ENCODE measurements around the gene RAB11FIP4.

The RAB11FIP4 gene

GRCh38 chr17:31364012-31364411, 27.5 kb upstream of the RAB11FIP4 start:
- DNase-seq (ENCODE audit: low spot score) = no peak
- in situ Hi-C loops (cut with MboI; ENCODE audit: low pct_unique_long_range_greater_than_20kb, low sequenced_read_pairs, unreplicated experiment) = no loop called here
- TF ChIP-seq, protein P1, sequence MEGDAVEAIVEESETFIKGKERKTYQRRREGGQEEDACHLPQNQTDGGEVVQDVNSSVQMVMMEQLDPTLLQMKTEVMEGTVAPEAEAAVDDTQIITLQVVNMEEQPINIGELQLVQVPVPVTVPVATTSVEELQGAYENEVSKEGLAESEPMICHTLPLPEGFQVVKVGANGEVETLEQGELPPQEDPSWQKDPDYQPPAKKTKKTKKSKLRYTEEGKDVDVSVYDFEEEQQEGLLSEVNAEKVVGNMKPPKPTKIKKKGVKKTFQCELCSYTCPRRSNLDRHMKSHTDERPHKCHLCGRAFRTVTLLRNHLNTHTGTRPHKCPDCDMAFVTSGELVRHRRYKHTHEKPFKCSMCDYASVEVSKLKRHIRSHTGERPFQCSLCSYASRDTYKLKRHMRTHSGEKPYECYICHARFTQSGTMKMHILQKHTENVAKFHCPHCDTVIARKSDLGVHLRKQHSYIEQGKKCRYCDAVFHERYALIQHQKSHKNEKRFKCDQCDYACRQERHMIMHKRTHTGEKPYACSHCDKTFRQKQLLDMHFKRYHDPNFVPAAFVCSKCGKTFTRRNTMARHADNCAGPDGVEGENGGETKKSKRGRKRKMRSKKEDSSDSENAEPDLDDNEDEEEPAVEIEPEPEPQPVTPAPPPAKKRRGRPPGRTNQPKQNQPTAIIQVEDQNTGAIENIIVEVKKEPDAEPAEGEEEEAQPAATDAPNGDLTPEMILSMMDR (IDR thresholded peaks at IDR 0.05; ENCODE audit: extremely low read depth, insufficient read depth, missing control alignments) = no peak

- TF ChIP-seq, protein P1 (IDR thresholded peaks at IDR 0.05; ENCODE audit: extremely low read depth, insufficient read depth, missing control alignments) = no peak
- no peak for DNase-seq (ENCODE audit: low spot score)
Measured at GRCh38 chr17:31366088-31366487, 25.4 kb upstream of the RAB11FIP4 start.

GRCh38 chr17:31369266-31369665, 22.2 kb upstream of the RAB11FIP4 start:
- TF ChIP-seq, protein P1 (IDR thresholded peaks at IDR 0.05; ENCODE audit: extremely low read depth, insufficient read depth, missing control alignments) = no peak
- in situ Hi-C loops (cut with MboI; ENCODE audit: low pct_unique_long_range_greater_than_20kb, low sequenced_read_pairs, unreplicated experiment) = no loop called here
- no peak for DNase-seq (ENCODE audit: low spot score)

More at GRCh38 chr17:31366088-31366487, 25.4 kb upstream of the RAB11FIP4 start:
- in situ Hi-C loops (cut with MboI; ENCODE audit: low pct_unique_long_range_greater_than_20kb, low sequenced_read_pairs, unreplicated experiment) = no loop called here

DNA sequence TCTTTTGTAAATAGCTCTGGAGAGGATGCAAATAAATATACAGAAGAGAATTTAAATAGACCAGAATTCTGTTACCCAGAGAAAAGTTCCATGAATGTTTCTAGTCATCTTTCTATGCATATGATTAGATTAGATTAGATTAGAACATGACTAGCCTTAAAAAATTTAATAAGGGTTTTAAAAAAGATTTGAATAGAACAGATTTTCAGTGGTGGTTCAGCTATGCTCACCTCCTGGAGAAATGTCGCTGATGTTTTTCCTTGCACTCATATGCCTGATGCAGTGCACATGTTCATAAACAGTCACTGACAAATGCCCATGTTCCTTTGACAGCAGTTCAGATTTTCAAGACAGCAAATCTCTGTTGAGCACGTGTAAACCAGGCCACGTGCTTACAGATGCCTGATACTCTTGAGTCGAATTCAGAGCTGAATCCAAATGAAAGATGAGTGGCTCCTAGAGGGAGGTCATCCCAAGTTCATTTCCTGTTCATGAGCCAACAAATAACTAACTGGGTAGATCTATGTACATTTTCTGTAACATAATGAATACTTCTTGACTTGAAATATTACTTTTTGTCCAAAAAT, 19.9 kb upstream of the RAB11FIP4 start:
- TF ChIP-seq, protein P1 (IDR thresholded peaks at IDR 0.05; ENCODE audit: extremely low read depth, insufficient read depth, missing control alignments) = no peak
- no peak for DNase-seq (ENCODE audit: low spot score)
- in situ Hi-C loops (cut with MboI; ENCODE audit: low pct_unique_long_range_greater_than_20kb, low sequenced_read_pairs, unreplicated experiment) = loop anchor here (10.0 kb wide), 1 partner anchor 357 kb away; no protein-coding TSS in a partner anchor

DNA sequence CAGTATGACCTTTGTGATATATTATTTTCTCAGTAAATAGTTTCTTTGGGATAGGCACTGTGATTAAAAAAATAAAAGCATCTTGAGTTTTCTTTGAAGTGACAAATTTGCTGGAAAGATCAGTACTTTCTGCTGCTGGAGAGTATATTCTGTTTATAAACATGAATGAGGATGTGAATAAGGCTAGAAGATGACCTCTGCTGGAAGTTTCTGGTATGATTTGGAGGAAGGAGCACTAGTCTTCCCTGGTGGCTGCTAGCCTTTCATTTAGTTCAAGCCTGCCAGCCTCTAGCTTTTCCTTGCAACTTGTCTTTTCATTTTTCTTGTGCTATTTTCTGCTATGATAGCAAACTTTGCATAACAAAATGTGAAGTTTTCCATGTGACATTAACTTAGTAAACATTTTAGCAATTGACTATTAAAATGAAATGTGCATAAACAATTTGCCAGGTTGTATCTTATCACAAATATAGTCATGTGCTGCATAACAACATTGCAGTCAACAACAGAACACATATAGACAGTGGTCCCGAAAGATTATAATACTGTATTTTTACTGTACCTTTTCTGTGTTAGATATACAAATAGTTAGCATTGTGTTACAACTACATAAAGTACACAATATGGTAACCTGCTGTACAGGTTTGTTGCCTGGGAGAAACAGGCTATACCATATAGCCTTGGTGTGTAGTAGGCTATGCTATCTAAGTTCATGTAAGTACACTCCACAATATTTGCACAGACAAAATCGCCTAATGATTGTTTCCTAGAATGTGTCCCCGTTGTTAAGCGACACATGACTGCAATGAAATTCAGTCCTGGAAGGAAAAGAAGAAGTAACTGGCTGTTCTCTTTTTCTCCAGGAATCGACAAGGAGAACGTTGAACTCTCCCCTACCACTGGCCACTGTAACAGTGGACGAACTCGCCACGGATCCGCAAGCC, 18.1 kb upstream of the RAB11FIP4 start:
- in situ Hi-C loops (cut with MboI; ENCODE audit: low pct_unique_long_range_greater_than_20kb, low sequenced_read_pairs, unreplicated experiment) = loop anchor here (10.0 kb wide), 1 partner anchor 359 kb away; no protein-coding TSS in a partner anchor
- TF ChIP-seq, protein P1 (IDR thresholded peaks at IDR 0.05; ENCODE audit: extremely low read depth, insufficient read depth, missing control alignments) = peak; percentile 53
- DNase-seq (ENCODE audit: low spot score) = peak; percentile 35

GRCh38 chr17:31374094-31374447, 17.4 kb upstream of the RAB11FIP4 start:
- TF ChIP-seq, protein P1 (IDR thresholded peaks at IDR 0.05; ENCODE audit: extremely low read depth, insufficient read depth, missing control alignments) = no peak
- no peak for DNase-seq (ENCODE audit: low spot score)
- in situ Hi-C loops (cut with MboI; ENCODE audit: low pct_unique_long_range_greater_than_20kb, low sequenced_read_pairs, unreplicated experiment) = loop anchor here (10.0 kb wide), 1 partner anchor 359 kb away; no protein-coding TSS in a partner anchor
